Trophoblast cell (in vitro differentiated cells and primary cell): Measurements from ENCODE around the gene TSHZ2.
"Not testable (repeated sequence)": the region's sequence is repeated elsewhere in the genome, so short reads cannot be mapped to it uniquely, and the experiment has no call there.

ENCODE experiments used
- DNase-seq, 2 donors: peaks; one replicate each; pipeline ENCODE4 v3.0.0-alpha.2; 2016
- H2AFZ ChIP-seq: 2 replicates; pipeline ENCODE4 v1.6.1; 2013; ENCODE audit warnings: low read length, moderate library complexity, mild to moderate bottlenecking; ENCODE audit not compliant: insufficient read depth, poor library complexity
- H2AK5ac ChIP-seq: 2 replicates; pipeline ENCODE4 v1.6.1; 2013; ENCODE audit warnings: mild to moderate bottlenecking, low read length
- H2BK120ac ChIP-seq: 2 replicates; pipeline ENCODE4 v1.6.1; 2013; ENCODE audit warnings: low read length, mild to moderate bottlenecking, moderate library complexity; ENCODE audit not compliant: insufficient read depth, poor library complexity
- H2BK12ac ChIP-seq: 2 replicates; pipeline ENCODE4 v1.6.1; 2013; ENCODE audit warnings: mild to moderate bottlenecking, low read length, moderate library complexity
- H2BK5ac ChIP-seq: 2 replicates; pipeline ENCODE4 v1.6.1; 2013; ENCODE audit warnings: low read length, low read depth, moderate library complexity, mild to moderate bottlenecking; ENCODE audit not compliant: poor library complexity
- H3K14ac ChIP-seq: 2 replicates; pipeline ENCODE4 v1.6.1; 2013; ENCODE audit warnings: mild to moderate bottlenecking, low read length
- H3K18ac ChIP-seq: 2 replicates; pipeline ENCODE4 v1.6.1; 2013; ENCODE audit warnings: mild to moderate bottlenecking, low read length
- H3K23ac ChIP-seq: 2 replicates; pipeline ENCODE4 v1.6.1; 2013; ENCODE audit warnings: low read length
- H3K27ac ChIP-seq: 2 replicates; pipeline ENCODE4 v1.5.1; 2013; ENCODE audit warnings: low read depth, mild to moderate bottlenecking, inconsistent platforms, low read length, moderate library complexity
- H3K27me3 ChIP-seq: 2 replicates; pipeline ENCODE4 v1.6.1; 2013; ENCODE audit warnings: inconsistent platforms, mild to moderate bottlenecking, low read length, moderate library complexity; ENCODE audit not compliant: insufficient read depth
- H3K36me3 ChIP-seq, 2 experiments: 1 replicate in 1 of 2; 2 replicates in 1 of 2; pipeline ENCODE4 v1.6.1; 2013; ENCODE audit warnings: low read length in 2 of 2, mild to moderate bottlenecking in 2 of 2, moderate library complexity in 1 of 2; ENCODE audit not compliant: insufficient read depth in 2 of 2, control insufficient read depth in 1 of 2
- H3K4ac ChIP-seq: 2 replicates; pipeline ENCODE4 v1.6.1; 2013; ENCODE audit warnings: low read depth, mild to moderate bottlenecking, low read length, moderate library complexity
- H3K4me1 ChIP-seq, 2 experiments: 1 replicate in 1 of 2; 2 replicates in 1 of 2; pipeline ENCODE4 v1.6.1; 2013; ENCODE audit warnings: low read length in 2 of 2, mild to moderate bottlenecking in 2 of 2, moderate library complexity in 1 of 2; ENCODE audit not compliant: insufficient read depth in 2 of 2, control insufficient read depth in 1 of 2
- H3K4me2 ChIP-seq: 2 replicates; pipeline ENCODE4 v1.6.1; 2013; ENCODE audit warnings: inconsistent platforms, mild to moderate bottlenecking, low read length, moderate library complexity
- H3K4me3 ChIP-seq: 2 replicates; pipeline ENCODE4 v1.5.1; 2013; ENCODE audit warnings: mild to moderate bottlenecking, low read depth, low read length, inconsistent platforms
- H3K79me1 ChIP-seq: one replicate; pipeline ENCODE4 v1.6.1; 2013; ENCODE audit warnings: low read length
- H3K79me2 ChIP-seq: 2 replicates; pipeline ENCODE4 v1.6.1; 2013; ENCODE audit warnings: low read length, mild to moderate bottlenecking; ENCODE audit not compliant: control insufficient read depth, insufficient read depth, poor library complexity
- H3K9ac ChIP-seq: 2 replicates; pipeline ENCODE4 v1.6.1; 2013; ENCODE audit warnings: mild to moderate bottlenecking, low read length
- H3K9me3 ChIP-seq: 2 replicates; pipeline ENCODE4 v1.6.1; 2013; ENCODE audit warnings: low read depth, mild to moderate bottlenecking, control low read depth, inconsistent platforms, low read length; ENCODE audit not compliant: insufficient read depth
- H4K12ac ChIP-seq: 2 replicates; pipeline ENCODE4 v1.6.1; 2013; ENCODE audit warnings: low read depth, mild to moderate bottlenecking, low read length, moderate library complexity
- H4K8ac ChIP-seq: 2 replicates; pipeline ENCODE4 v1.6.1; 2013; ENCODE audit warnings: low read depth, mild to moderate bottlenecking, low read length, moderate library complexity
- H4K91ac ChIP-seq: one replicate; pipeline ENCODE4 v1.6.1; 2013; ENCODE audit warnings: low read depth, mild to moderate bottlenecking, low read length, moderate library complexity
- WGBS: extraction: QIAGEN DNeasy Blood & Tissue Kit; methylation state at CpG from one replicate; pipeline ENCODE4 v1.1.7; 2013; ENCODE audit warnings: missing lambda C conversion rate; ENCODE audit not compliant: insufficient read length, insufficient coverage; ENCODE audit errors: extremely low coverage; 5-methylcytosine and 5-hydroxymethylcytosine counted together

The TSHZ2 gene

DNA sequence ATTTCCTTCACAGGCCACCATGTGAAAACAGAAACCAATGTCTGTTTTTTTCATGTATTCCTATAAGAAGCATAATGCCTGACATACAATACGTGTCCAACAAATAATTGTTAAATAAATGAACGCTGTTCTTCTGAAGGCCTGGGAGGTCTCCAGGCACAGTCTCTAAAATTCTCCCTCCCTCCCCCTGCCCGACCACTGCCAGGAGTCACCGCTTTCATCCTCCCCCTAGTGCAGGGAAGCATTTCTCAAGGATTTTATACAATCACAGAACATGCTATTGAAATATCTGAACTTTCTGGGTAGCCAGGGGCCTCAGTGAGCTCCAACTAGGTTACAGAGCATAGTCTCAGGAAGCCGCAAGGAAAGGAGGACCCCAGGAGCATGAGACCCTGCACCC is 526.2 kb downstream of the TSHZ2 start:
- Histone ChIP-seq H2AK5ac (no peak overlapping the region), H3K4me2 (no peak overlapping the region), H3K36me3 (no peaks in the 10 kb centered on the region), H3K18ac (no peak overlapping the region), H3K79me2 (no peaks in the 10 kb centered on the region), H3K14ac (no peak overlapping the region), H2AFZ (no peak overlapping the region), H3K9ac (no peak overlapping the region), H3K9me3 (no peaks in the 10 kb centered on the region), H3K4me3 (no peak overlapping the region), H2BK120ac (no peak overlapping the region), H3K4me1 (no peaks in the 10 kb centered on the region), H4K91ac (no peak overlapping the region), H2BK5ac (no peak overlapping the region), H4K12ac (no peak overlapping the region), H3K27me3 (no peaks in the 10 kb centered on the region), H3K79me1 (no peaks in the 10 kb centered on the region), H3K4ac (no peak overlapping the region), H3K23ac (no peak overlapping the region), H2BK12ac (no peak overlapping the region), H3K27ac (no peak overlapping the region), H4K8ac (no peak overlapping the region)
- no peak for DNase-seq
- no CpG with 5 or more reads among the region's 5 CpGs for WGBS

DNA sequence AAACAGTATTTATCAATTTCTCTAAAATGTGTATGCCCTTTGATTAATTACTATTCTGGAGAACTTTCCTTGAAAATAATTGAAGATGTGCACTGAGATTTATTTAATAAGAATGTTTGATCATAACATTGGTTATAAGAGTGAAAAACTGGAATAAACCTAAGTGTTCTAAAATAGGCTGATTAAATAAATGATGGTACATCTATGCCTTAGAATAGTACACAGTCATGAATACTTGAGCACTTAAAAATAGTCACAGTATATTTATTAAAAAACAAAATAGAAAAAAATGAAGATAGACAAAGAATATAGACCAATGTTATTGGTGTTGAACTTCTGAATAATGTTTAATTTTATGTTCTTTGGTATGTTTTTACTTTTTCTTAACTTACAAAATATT is 528.5 kb downstream of the TSHZ2 start:
- no peak overlapping the region for H4K12ac ChIP-seq
- no peak overlapping the region for H4K91ac ChIP-seq
- H3K4me3 ChIP-seq: no peak overlapping the region
- no peaks in the 10 kb centered on the region for H3K27me3 ChIP-seq
- DNase-seq: no peak
- H3K36me3 ChIP-seq: no peaks in the 10 kb centered on the region
- H2AK5ac ChIP-seq: no peak overlapping the region
- no peaks in the 10 kb centered on the region for H3K4me1 ChIP-seq
- no peaks in the 10 kb centered on the region for H3K79me1 ChIP-seq
- H3K18ac ChIP-seq: no peak overlapping the region
- no peak overlapping the region for H3K14ac ChIP-seq
- no peak overlapping the region for H2BK120ac ChIP-seq
- H2AFZ ChIP-seq: no peak overlapping the region
- H3K9ac ChIP-seq: no peak overlapping the region
- H3K9me3 ChIP-seq: no peaks in the 10 kb centered on the region
- no peak overlapping the region for H4K8ac ChIP-seq
- H3K4me2 ChIP-seq: no peak overlapping the region
- H2BK5ac ChIP-seq: no peak overlapping the region
- H3K4ac ChIP-seq: no peak overlapping the region
- no peak overlapping the region for H3K23ac ChIP-seq
- H3K27ac ChIP-seq: no peak overlapping the region
- H3K79me2 ChIP-seq: no peaks in the 10 kb centered on the region
- H2BK12ac ChIP-seq: no peak overlapping the region

DNA sequence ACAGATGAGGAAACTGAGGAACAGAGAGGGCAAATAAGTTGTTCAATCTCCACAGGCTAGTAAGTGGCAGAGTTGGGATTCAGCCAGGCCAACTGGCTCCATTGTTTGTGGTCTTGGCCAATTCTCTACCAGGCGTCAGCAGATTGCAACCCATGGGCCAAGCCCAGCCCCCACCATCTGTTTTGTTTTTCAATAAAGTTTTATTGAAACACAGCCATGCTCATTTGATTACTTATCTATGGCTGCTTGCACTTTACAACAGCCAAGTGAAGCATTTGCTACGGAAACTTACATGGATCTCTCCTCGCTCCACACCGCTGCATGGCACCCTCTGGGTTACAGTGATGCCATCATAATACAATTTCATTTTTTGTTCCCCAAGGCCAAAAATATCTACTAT is 530.7 kb downstream of the TSHZ2 start:
- Histone ChIP-seq H2AFZ (no peak overlapping the region), H3K4me1 (no peaks in the 10 kb centered on the region), H3K14ac (no peak overlapping the region), H2BK12ac (no peak overlapping the region), H4K91ac (no peak overlapping the region), H3K4ac (no peak overlapping the region), H3K4me2 (no peak overlapping the region), H4K8ac (no peak overlapping the region), H3K9ac (no peak overlapping the region), H2BK5ac (no peak overlapping the region), H3K4me3 (no peak overlapping the region), H3K27ac (no peak overlapping the region), H2BK120ac (no peak overlapping the region), H3K36me3 (no peaks in the 10 kb centered on the region), H3K27me3 (no peaks in the 10 kb centered on the region), H3K79me2 (no peaks in the 10 kb centered on the region), H3K18ac (no peak overlapping the region), H3K23ac (no peak overlapping the region), H4K12ac (no peak overlapping the region), H3K9me3 (no peaks in the 10 kb centered on the region), H3K79me1 (no peaks in the 10 kb centered on the region), H2AK5ac (no peak overlapping the region)
- no CpG with 5 or more reads among the region's 4 CpGs for WGBS
- DNase-seq: no peak

DNA sequence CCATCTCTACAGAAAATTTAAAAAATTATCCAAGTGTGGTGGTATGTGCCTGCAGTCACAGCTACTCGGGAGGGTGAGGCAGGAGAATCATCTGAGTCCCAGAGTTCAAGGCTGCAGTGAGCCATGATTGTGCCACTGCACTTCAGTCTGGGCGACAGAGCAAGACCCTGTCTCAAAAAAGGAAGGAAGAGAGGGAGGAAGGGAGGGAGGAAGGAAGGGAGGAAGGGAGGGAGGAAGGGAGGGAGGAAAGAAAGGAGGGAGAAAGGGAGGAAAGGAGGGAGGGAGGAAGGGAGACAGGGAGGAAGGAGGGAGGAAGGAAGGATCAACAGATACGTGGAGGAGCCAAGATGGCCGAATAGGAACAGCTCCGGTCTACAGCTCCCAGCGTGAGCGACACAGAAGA is 531.4 kb downstream of the TSHZ2 start:
- Histone ChIP-seq H2BK5ac (no peak overlapping the region), H3K79me1 (no peaks in the 10 kb centered on the region), H3K9me3 (no peaks in the 10 kb centered on the region), H2AFZ (no peak overlapping the region), H3K14ac (no peak overlapping the region), H2AK5ac (no peak overlapping the region), H3K4me2 (no peak overlapping the region), H3K4me3 (no peak overlapping the region), H3K4me1 (no peaks in the 10 kb centered on the region), H3K23ac (no peak overlapping the region), H4K91ac (no peak overlapping the region), H3K4ac (no peak overlapping the region), H4K12ac (no peak overlapping the region), H4K8ac (no peak overlapping the region), H3K27me3 (no peaks in the 10 kb centered on the region), H3K27ac (no peak overlapping the region), H2BK12ac (no peak overlapping the region), H3K9ac (no peak overlapping the region), H2BK120ac (no peak overlapping the region), H3K79me2 (no peaks in the 10 kb centered on the region), H3K36me3 (no peaks in the 10 kb centered on the region), H3K18ac (no peak overlapping the region)
- no peak for DNase-seq
- WGBS: no CpG with 5 or more reads among the region's 7 CpGs

DNA sequence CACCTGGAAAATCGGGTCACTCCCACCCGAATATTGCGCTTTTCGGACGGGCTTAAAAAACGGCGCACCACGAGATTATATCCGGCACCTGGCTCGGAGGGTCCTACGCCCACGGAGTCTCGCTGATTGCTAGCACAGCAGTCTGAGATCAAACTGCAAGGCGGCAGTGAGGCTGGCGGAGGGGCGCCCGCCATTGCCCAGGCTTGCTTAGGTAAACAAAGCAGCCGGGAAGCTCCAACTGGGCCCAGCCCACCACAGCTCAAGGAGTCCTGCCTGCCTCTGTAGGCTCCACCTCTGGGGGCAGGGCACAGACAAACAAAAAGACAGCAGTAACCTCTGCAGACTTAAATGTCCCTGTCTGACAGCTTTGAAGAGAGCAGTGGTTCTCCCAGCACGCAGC is 531.9 kb downstream of the TSHZ2 start:
- H2BK12ac ChIP-seq, H3K18ac ChIP-seq, H3K4me1 ChIP-seq, H3K9ac ChIP-seq, H3K27ac ChIP-seq, H3K9me3 ChIP-seq, H3K79me1 ChIP-seq, H3K4ac ChIP-seq, H3K4me2 ChIP-seq, DNase-seq, H4K12ac ChIP-seq, H3K4me3 ChIP-seq, H2BK5ac ChIP-seq, H4K91ac ChIP-seq, H2BK120ac ChIP-seq, H3K36me3 ChIP-seq, H2AK5ac ChIP-seq, H3K27me3 ChIP-seq, H3K14ac ChIP-seq, H3K23ac ChIP-seq, H2AFZ ChIP-seq, H4K8ac ChIP-seq, H3K79me2 ChIP-seq: not testable (repeated sequence)
- no CpG with 5 or more reads among the region's 19 CpGs for WGBS
